ENCODE measurements around the gene CLDN12.

Gene CLDN12

DNA sequence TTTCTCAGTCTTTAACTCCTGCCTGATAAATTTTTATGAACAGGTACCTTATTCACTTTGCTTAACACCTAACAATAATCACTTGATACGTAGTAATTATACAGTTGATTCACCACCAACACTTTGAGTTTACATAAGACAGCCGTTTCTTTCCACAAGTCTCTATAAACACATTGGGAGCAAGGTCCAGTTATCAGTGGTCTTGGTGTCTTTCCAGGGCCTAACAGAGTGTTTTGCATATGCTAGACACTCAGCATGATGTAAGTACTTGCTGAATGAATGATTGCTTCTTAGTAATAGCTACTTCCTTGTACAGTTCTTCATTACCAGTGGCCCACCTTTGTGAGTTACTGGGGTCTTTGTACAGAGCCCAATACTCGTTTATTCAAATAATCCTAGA is 6.4 kb downstream of the CLDN12 start:
- no peak for TF ChIP-seq CTCF (IDR thresholded peaks at IDR 0.05; ENCODE audit: control insufficient read depth, extremely low read depth, insufficient read depth)
- no peak overlapping the region for H3K4me3 ChIP-seq (ENCODE audit: low read depth, low read length)
- no peak for DNase-seq (ENCODE audit: low read depth)

- no peak overlapping the region for H3K4me3 ChIP-seq (ENCODE audit: low read depth, low read length)
- peak; percentile 96 for DNase-seq (ENCODE audit: low read depth)
Measured at GRCh38 chr7:90411510-90411909, 8.2 kb downstream of the CLDN12 start.

GRCh38 chr7:90412458-90413184 is 9.4 kb downstream of the CLDN12 start:
- peak; percentile 52 for TF ChIP-seq CTCF (IDR thresholded peaks at IDR 0.05; ENCODE audit: control insufficient read depth, extremely low read depth, insufficient read depth)
- DNase-seq (ENCODE audit: low read depth) = peak; percentile 81

More at GRCh38 chr7:90411510-90411909, 8.2 kb downstream of the CLDN12 start:
- no peak for TF ChIP-seq CTCF (IDR thresholded peaks at IDR 0.05; ENCODE audit: control insufficient read depth, extremely low read depth, insufficient read depth)

GRCh38 chr7:90413185-90413528 is 9.9 kb downstream of the CLDN12 start:
- TF ChIP-seq CTCF (IDR thresholded peaks at IDR 0.05; ENCODE audit: control insufficient read depth, extremely low read depth, insufficient read depth) = no peak
- no peak for DNase-seq (ENCODE audit: low read depth)

More at GRCh38 chr7:90412458-90413184, 9.4 kb downstream of the CLDN12 start:
- no peak overlapping the region for H3K4me3 ChIP-seq (ENCODE audit: low read depth, low read length)

GRCh38 chr7:90421651-90422050 is 18.4 kb downstream of the CLDN12 start:
- H3K4me3 ChIP-seq (ENCODE audit: low read depth, low read length) = no peak overlapping the region
- no peak for TF ChIP-seq CTCF (IDR thresholded peaks at IDR 0.05; ENCODE audit: control insufficient read depth, extremely low read depth, insufficient read depth)
- DNase-seq (ENCODE audit: low read depth) = no peak

More at GRCh38 chr7:90413185-90413528, 9.9 kb downstream of the CLDN12 start:
- H3K4me3 ChIP-seq (ENCODE audit: low read depth, low read length) = no peak overlapping the region

GRCh38 chr7:90424720-90425119 is 21.5 kb downstream of the CLDN12 start:
- DNase-seq (ENCODE audit: low read depth) = no peak
- no peak overlapping the region for H3K4me3 ChIP-seq (ENCODE audit: low read depth, low read length)
- TF ChIP-seq CTCF (IDR thresholded peaks at IDR 0.05; ENCODE audit: control insufficient read depth, extremely low read depth, insufficient read depth) = no peak

- H3K4me3 ChIP-seq (ENCODE audit: low read depth, low read length) = no peak overlapping the region
- DNase-seq (ENCODE audit: low read depth) = no peak
- no peak for TF ChIP-seq CTCF (IDR thresholded peaks at IDR 0.05; ENCODE audit: control insufficient read depth, extremely low read depth, insufficient read depth)
Measured at GRCh38 chr7:90425376-90425775, 22.1 kb downstream of the CLDN12 start.

Data from LNCaP clone FGC (cell line).